Activated CD4-positive, alpha-beta T cell treated with anti-CD3 and anti-CD28 coated beads for 36 hours (primary cell): ENCODE results near the gene MYBPC1. TPM values are rescaled to one million over a fixed set of nuclear protein-coding genes. Genes with fewer than 3 reads are reported as not detected.
"Not testable (repeated sequence)": the region's sequence is repeated elsewhere in the genome, so short reads cannot be mapped to it uniquely, and the experiment has no call there.

Experiments used
- ATAC-seq: fragments of 200-7000 bp; cut with Tn5 transposase; one replicate; pipeline ENCODE4 v1.10.0; 2021; ENCODE audit warnings: mild to moderate bottlenecking, moderate library complexity
- CTCF ChIA-PET: fragments of 350-600 bp; sonication (Branson Sonifier 250); formaldehyde crosslinking; loops from one replicate; lab custom pipeline; 2021; ENCODE audit warnings: antibody characterized with exemption; lab: Charles Lee
- POLR2A ChIA-PET: fragments of 350-600 bp; sonication (Branson Sonifier 250); formaldehyde crosslinking; loops from one replicate; lab custom pipeline; 2021; ENCODE audit warnings: antibody characterized with exemption, inconsistent platforms; lab: Charles Lee
- DNase-seq: peaks from one replicate; pipeline ENCODE4 v3.0.0-alpha.2; 2020
- H3K27ac Mint-ChIP-seq: one replicate; pipeline ENCODE4 v1.8.0; 2021; ENCODE audit warnings: mixed read lengths
- H3K27me3 Mint-ChIP-seq: one replicate; pipeline ENCODE4 v1.8.0; 2021; ENCODE audit warnings: mixed read lengths
- H3K36me3 Mint-ChIP-seq: one replicate; pipeline ENCODE4 v1.8.0; 2021; ENCODE audit warnings: low read depth, mixed read lengths
- H3K4me1 Mint-ChIP-seq: one replicate; pipeline ENCODE4 v1.8.0; 2021; ENCODE audit warnings: mixed read lengths
- H3K4me3 Mint-ChIP-seq: one replicate; pipeline ENCODE4 v1.8.0; 2021; ENCODE audit warnings: mild to moderate bottlenecking, moderate library complexity, mixed read lengths
- H3K9me3 Mint-ChIP-seq: one replicate; pipeline ENCODE4 v1.8.0; 2021; ENCODE audit warnings: low read depth, mixed read lengths
- intact Hi-C, 2 experiments: fragments of 100-400 bp; cut with DNase I in 1 of 2; cut with micrococcal nuclease in 1 of 2; formaldehyde crosslinking; loops; one replicate each; pipeline versions ENCODE4 v1.14.2 to v1.15.1; 2022 to 2024; cut with DNase I, micrococcal nuclease
- total RNA-seq, 2 experiments: library from RNA; stranded (reverse); gene quantifications; one replicate each; pipeline ENCODE4 v1.2.3, GENCODE V29; 2021

The MYBPC1 gene
- total RNA-seq, 2 experiments from 2014 or later, result not detected

DNA sequence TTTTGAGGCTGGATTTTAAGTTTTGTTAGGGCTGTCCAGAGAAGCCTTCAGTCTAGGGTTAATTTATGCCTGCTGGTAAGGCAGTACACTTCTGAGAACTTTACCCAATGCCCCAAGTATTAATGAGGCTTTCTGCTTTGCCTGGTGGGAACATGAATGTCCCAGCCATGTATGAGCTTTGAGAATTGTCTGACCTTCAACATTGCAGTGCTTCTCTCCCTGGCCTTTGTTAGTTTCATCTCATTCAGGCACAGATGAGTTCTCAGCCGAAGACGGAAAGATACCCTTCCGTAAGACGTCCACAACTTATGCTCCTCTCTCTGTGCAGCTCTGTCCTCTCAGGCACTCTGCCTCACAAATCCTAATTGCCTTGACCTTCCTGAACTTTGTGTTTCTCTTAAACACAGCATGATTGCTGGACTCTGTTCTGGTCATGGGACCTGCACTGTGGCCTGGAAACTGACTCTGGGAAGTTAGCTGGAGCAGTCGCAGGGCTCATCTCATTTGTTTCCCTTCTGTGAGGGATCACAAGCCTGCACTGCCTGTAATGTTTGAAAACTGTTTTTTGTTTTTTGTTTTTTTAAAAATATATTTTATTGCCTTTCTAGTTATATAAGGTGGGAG is 118.4 kb downstream of the MYBPC1 start:
- intact Hi-C loops, result no loop called here
- Mint-ChIP-seq H3K27me3 (no peaks in the 10 kb centered on the region), H3K4me1 (peaks cover 5% of the 10 kb centered on the region), H3K27ac (no peak overlapping the region), H3K4me3 (no peak overlapping the region), H3K36me3 (no peaks in the 10 kb centered on the region), H3K9me3 (no peaks in the 10 kb centered on the region)
- no peak for DNase-seq
- POLR2A ChIA-PET, result no interaction called here
- CTCF ChIA-PET, result interaction anchor here (1.0 kb wide), 1 partner anchor 34 kb away, joined by 3 read pairs; no protein-coding TSS in a partner anchor
- no peak for ATAC-seq

DNA sequence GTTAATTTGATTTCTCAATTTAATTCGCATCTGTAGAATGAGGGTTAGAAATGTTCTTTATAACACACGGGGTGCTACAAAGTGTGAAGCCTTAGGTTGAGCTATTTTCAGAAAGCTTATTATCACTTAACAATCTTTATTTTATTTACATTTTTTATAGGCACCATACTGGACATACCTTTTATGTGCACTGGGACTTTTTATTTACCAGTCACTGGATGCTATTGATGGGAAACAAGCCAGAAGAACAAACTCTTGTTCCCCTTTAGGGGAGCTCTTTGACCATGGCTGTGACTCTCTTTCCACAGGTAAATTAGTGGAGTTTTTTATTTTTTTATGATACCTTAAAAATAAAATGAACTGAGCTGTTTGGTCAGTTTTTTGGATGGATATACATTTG is 119.2 kb downstream of the MYBPC1 start:
- Mint-ChIP-seq H3K9me3 (no peaks in the 10 kb centered on the region), H3K27ac (no peak overlapping the region), H3K4me1 (peaks cover 5% of the 10 kb centered on the region), H3K27me3 (no peaks in the 10 kb centered on the region), H3K4me3 (no peak overlapping the region), H3K36me3 (no peaks in the 10 kb centered on the region)
- ChIA-PET CTCF (interaction anchor here (0.9 to 1.0 kb wide), 2 partner anchors 35 to 53 kb away, joined by 3 read pairs; no protein-coding TSS in a partner anchor), POLR2A (no interaction called here)
- DNase-seq (no peak), ATAC-seq (no peak)
- intact Hi-C loops, result no loop called here

DNA sequence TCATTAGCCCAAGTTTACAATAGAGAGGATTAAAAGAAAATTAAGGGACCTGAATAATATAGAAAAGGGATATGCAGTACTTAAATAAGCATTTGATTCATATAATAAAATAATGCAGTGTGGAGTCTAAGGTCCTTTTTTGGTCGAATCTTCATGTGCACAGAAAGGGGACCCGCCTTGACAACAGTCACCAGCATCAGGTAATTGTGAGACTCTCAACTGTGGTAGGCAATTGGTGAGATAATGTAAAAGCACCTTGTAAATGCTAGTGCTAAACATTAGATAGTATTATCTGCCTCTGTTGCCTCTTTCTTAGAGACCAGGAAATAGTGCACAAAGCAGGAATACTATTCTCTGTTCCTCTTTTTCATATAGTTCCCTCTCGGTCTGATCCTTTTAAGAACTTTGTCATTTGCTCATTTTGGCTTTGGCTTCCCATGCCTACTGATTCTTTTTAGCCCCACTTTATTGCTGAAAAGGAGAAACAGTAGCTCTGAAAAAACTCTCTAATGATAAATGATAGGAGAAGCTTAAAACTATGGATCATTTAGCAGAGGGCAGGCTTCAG is 120.2 kb downstream of the MYBPC1 start:
- no peaks in the 10 kb centered on the region for H3K27me3 Mint-ChIP-seq
- DNase-seq (no peak), ATAC-seq (no peak)
- no peaks in the 10 kb centered on the region for H3K36me3 Mint-ChIP-seq
- intact Hi-C loops, result no loop called here
- no peaks in the 10 kb centered on the region for H3K9me3 Mint-ChIP-seq
- ChIA-PET CTCF (interaction anchor here (0.5 to 1.0 kb wide), 2 partner anchors 74 to 225 kb away, joined by 3 read pairs; no protein-coding TSS in a partner anchor), POLR2A (no interaction called here)
- no peak overlapping the region for H3K27ac Mint-ChIP-seq
- H3K4me1 Mint-ChIP-seq, result no peaks in the 10 kb centered on the region
- no peak overlapping the region for H3K4me3 Mint-ChIP-seq

DNA sequence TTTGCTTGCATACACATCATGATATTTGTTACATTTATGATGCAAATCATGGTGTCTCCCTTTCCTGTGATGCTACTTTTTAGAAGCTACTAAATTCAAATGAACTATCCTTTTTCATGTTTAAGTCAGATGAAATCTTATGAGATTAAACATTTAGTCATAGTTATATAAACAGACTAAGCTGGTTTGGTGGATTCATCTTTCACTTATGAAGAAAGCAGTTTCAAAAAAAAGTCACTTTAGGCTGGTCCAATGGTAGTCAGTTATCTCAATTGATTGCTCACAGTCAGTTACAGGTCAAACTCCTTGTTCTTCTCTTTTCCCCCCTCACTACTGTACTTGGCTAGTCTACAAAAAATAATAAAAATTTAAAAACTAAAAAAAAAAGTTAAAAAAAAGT is 124.8 kb downstream of the MYBPC1 start:
- H3K27ac Mint-ChIP-seq, result no peak overlapping the region
- intact Hi-C loops, result no loop called here
- no peak for ATAC-seq
- DNase-seq, result no peak
- H3K27me3 Mint-ChIP-seq, result no peaks in the 10 kb centered on the region
- H3K9me3 Mint-ChIP-seq, result no peaks in the 10 kb centered on the region
- CTCF ChIA-PET, result interaction anchor here (0.6 to 0.7 kb wide), 3 partner anchors 12 to 418 kb away, joined by 3 read pairs; no protein-coding TSS in a partner anchor
- no peak overlapping the region for H3K4me3 Mint-ChIP-seq
- no peaks in the 10 kb centered on the region for H3K4me1 Mint-ChIP-seq
- peaks cover 2% of the 10 kb centered on the region for H3K36me3 Mint-ChIP-seq
- POLR2A ChIA-PET, result interaction anchor here (0.7 kb wide), 1 partner anchor 123 kb away, joined by 4 read pairs; no protein-coding TSS in a partner anchor

DNA sequence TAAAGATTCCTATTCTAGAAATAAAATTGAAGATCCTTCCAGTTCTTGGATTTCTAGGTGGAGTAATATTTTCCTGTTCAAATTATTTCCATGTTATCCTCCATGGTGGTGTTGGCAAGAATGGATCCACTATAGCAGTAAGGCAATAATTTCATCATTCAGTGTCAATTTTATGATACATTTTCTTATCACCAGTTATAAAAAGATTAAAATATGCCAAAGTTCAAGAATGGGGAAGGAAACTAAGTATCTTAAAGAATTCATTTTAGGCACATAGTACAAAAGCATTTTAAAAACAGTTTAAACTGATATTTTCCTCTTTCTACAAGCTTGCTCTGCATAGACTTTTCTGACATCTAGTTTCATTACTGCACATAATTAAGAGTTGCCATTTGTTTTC is 125.3 kb downstream of the MYBPC1 start:
- Mint-ChIP-seq H3K27ac (no peak overlapping the region), H3K36me3 (peaks cover 2% of the 10 kb centered on the region), H3K4me3 (no peak overlapping the region), H3K27me3 (no peaks in the 10 kb centered on the region), H3K9me3 (no peaks in the 10 kb centered on the region), H3K4me1 (no peaks in the 10 kb centered on the region)
- POLR2A ChIA-PET, result interaction anchor here (0.7 kb wide), 1 partner anchor 122 kb away, joined by 4 read pairs; no protein-coding TSS in a partner anchor
- no peak for ATAC-seq
- intact Hi-C loops, result no loop called here
- DNase-seq, result no peak
- CTCF ChIA-PET, result interaction anchor here (0.6 to 0.7 kb wide), 3 partner anchors 13 to 417 kb away, joined by 3 read pairs; no protein-coding TSS in a partner anchor

DNA sequence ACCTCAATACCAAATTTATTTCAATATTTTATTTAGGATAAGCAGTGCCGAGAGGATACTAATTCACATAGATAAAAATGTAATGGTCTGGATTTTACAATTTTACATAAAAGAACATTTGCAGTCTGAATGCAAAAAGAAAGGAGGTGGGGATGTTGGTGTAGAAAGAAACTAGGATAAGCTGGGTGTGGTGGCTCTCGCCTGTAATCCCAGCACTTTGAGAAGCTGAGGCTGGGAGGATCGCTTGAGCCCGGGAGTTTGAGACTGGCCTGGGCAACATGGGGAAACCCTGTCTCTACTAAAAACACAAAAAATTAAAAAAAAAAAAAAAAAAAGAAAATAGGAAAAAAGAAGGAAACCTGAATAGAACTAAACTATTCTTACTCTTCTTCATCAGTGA is 127.6 kb downstream of the MYBPC1 start:
- no peaks in the 10 kb centered on the region for H3K4me1 Mint-ChIP-seq
- no peak overlapping the region for H3K27ac Mint-ChIP-seq
- H3K27me3 Mint-ChIP-seq, result no peaks in the 10 kb centered on the region
- POLR2A ChIA-PET, result no interaction called here
- peaks cover 2% of the 10 kb centered on the region for H3K36me3 Mint-ChIP-seq
- ATAC-seq (no peak), DNase-seq (no peak)
- no peaks in the 10 kb centered on the region for H3K9me3 Mint-ChIP-seq
- intact Hi-C loops, result no loop called here
- no peak overlapping the region for H3K4me3 Mint-ChIP-seq
- CTCF ChIA-PET, result interaction anchor here (1.5 kb wide), 1 partner anchor 14 kb away, joined by 5 read pairs; no protein-coding TSS in a partner anchor

DNA sequence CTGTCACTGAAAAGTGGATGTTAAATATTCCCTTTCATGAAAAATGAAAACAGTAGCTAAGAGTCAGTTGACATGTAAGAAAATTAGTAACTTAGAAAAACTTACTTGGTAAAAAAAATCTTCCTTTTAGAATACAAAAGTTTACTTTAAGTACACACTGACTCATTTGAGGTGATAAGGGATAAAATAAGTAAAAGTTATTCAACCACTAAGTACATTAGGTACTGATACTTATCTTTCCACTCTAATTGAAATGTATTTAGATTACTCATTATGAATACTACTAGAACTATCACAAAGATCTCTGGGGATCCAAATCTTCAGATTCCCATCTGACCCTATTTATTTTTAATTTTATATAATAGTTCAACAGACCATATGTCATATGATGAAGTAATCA is 132.3 kb downstream of the MYBPC1 start:
- Mint-ChIP-seq H3K4me3 (no peak overlapping the region), H3K36me3 (peaks cover 6% of the 10 kb centered on the region), H3K4me1 (no peaks in the 10 kb centered on the region), H3K27ac (no peak overlapping the region), H3K9me3 (no peaks in the 10 kb centered on the region), H3K27me3 (no peaks in the 10 kb centered on the region)
- intact Hi-C loops, result no loop called here
- ChIA-PET POLR2A (no interaction called here), CTCF (no interaction called here)
- no peak for DNase-seq
- no peak for ATAC-seq

DNA sequence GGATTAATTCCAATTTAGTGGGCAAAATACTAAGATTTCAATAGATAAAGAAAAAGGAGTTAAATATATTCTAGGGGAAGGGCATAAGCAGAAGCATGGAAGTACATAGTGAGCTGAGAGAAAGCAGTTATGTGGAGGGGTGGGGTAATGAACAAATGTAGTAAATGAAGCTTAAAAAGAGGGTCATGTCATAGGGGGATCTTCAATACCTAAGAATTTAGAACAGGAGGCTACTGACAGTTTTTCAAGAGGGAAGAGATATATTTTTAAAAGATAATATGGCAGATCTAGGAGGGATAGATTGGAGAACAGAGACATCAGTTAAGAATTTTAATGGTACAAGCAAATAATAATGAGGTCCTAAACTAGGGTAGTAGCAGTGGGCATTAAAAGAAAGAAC is 135.1 kb downstream of the MYBPC1 start:
- ChIA-PET POLR2A (no interaction called here), CTCF (interaction anchor here (0.7 kb wide), 1 partner anchor 232 kb away, joined by 3 read pairs; no protein-coding TSS in a partner anchor)
- Mint-ChIP-seq H3K9me3 (no peaks in the 10 kb centered on the region), H3K4me3 (no peak overlapping the region), H3K27ac (no peak overlapping the region), H3K36me3 (peaks cover 9% of the 10 kb centered on the region), H3K27me3 (no peaks in the 10 kb centered on the region), H3K4me1 (no peaks in the 10 kb centered on the region)
- ATAC-seq, result no peak
- intact Hi-C loops, result no loop called here
- DNase-seq, result no peak

DNA sequence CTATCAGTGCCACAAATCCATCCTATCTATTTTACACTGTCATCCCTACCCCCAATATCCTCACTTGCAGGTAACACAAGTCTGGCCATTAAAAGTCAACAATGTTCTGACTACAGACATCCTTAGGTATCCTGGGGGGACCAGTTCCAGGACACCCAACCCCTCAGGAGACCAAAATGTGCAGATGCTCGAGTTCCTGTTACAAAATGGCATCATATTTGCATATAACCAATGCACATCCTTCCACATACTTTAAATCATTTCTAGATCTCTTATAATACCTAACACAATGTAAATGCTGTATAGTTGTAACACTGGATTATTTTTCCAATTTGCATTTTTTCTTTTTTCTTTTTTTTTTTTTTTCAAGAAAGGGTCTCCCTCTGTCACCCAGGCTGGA is 137.5 kb downstream of the MYBPC1 start:
- CTCF ChIA-PET, result no interaction called here
- no peak for DNase-seq
- intact Hi-C loops, result no loop called here
- no peak for ATAC-seq
- Mint-ChIP-seq H3K4me3 (no peak overlapping the region), H3K27ac (no peak overlapping the region), H3K9me3 (no peaks in the 10 kb centered on the region), H3K27me3 (no peaks in the 10 kb centered on the region), H3K4me1 (no peaks in the 10 kb centered on the region), H3K36me3 (peaks cover 9% of the 10 kb centered on the region)
- POLR2A ChIA-PET, result no interaction called here

DNA sequence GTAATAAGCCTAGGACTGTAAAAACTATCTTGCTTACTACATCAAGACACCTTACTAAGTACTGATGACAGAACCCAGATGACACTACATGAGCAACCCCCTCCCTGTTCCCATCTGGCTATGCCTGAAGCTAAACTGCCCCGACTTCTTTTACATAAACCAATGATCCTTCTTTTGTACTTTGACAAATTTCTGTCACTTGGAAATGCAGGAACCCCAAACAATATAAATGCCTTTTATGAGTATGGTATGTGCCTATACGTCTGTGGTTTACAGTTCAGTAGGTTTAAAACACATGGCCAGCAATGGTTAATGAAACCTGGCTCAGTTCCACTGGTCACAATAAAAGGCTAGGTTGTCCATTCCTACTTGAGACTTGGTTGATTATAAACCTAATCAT is 138.4 kb downstream of the MYBPC1 start:
- ATAC-seq, result no peak
- no peaks in the 10 kb centered on the region for H3K27me3 Mint-ChIP-seq
- H3K4me1 Mint-ChIP-seq, result no peaks in the 10 kb centered on the region
- no peaks in the 10 kb centered on the region for H3K9me3 Mint-ChIP-seq
- DNase-seq, result no peak
- CTCF ChIA-PET, result interaction anchor here (0.6 to 1.3 kb wide), 2 partner anchors 13 to 27 kb away, joined by 3 to 4 read pairs; no protein-coding TSS in a partner anchor
- POLR2A ChIA-PET, result no interaction called here
- H3K36me3 Mint-ChIP-seq, result peaks cover 9% of the 10 kb centered on the region
- H3K27ac Mint-ChIP-seq, result no peak overlapping the region
- intact Hi-C loops, result no loop called here
- no peak overlapping the region for H3K4me3 Mint-ChIP-seq

DNA sequence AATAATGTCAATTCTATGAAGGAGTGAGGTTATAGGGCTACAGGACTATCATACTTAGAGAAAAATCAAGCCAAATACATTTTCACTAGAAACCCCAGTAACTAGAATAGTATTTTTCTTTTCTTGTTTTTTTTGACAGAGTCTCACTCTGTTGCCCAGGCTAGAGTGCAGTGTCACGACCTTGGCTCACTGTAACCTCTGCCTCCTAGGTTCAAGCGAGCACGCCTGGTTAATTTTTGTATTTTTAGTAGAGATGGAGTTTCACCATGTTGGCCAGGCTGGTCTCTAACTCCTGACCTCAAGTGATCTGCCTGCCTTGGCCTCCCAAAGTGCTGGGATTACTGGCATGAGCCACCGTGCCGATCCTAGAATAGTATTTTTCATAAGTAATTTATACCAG is 139.7 kb downstream of the MYBPC1 start:
- ATAC-seq, DNase-seq, H3K4me1 Mint-ChIP-seq, H3K4me3 Mint-ChIP-seq, H3K27ac Mint-ChIP-seq, intact Hi-C loops, H3K36me3 Mint-ChIP-seq, H3K27me3 Mint-ChIP-seq, H3K9me3 Mint-ChIP-seq, POLR2A ChIA-PET: not testable (repeated sequence)
- CTCF ChIA-PET, result interaction anchor here (1.3 to 1.5 kb wide), 2 partner anchors 12 to 96 kb away, joined by 4 read pairs; partner anchors contain the start of gene GNPTAB
